Nephron progenitor cell (in vitro differentiated cells): Measurements from ENCODE around the gene TESPA1.

ENCODE experiments used
- DNase-seq: peaks from one replicate; pipeline ENCODE4 v3.0.0; 2021
- H3K27ac Mint-ChIP-seq: 2 replicates; pipeline ENCODE4 v1.8.0; 2021; ENCODE audit warnings: mild to moderate bottlenecking, moderate library complexity, mixed read lengths
- H3K27me3 Mint-ChIP-seq: 2 replicates; pipeline ENCODE4 v1.8.0; 2021; ENCODE audit warnings: mild to moderate bottlenecking, low read depth, mixed read lengths; ENCODE audit not compliant: poor library complexity
- H3K36me3 Mint-ChIP-seq: 2 replicates; pipeline ENCODE4 v1.8.0; 2021; ENCODE audit warnings: low read depth, mixed read lengths
- H3K4me1 Mint-ChIP-seq: 2 replicates; pipeline ENCODE4 v1.8.0; 2021; ENCODE audit warnings: mixed read lengths
- H3K4me3 Mint-ChIP-seq: 2 replicates; pipeline ENCODE4 v1.8.0; 2021; ENCODE audit warnings: mild to moderate bottlenecking, moderate library complexity, mixed read lengths
- H3K9me3 Mint-ChIP-seq: 2 replicates; pipeline ENCODE4 v1.8.0; 2021; ENCODE audit warnings: mild to moderate bottlenecking, moderate library complexity, mixed read lengths
- TF ChIP-seq, protein P1 (sequence below): fragments of 200-600 bp; sonication (generic); IDR thresholded peaks from 2 replicates; pipeline ENCODE4 v1.5.0; 2021; ENCODE audit warnings: antibody characterized with exemption

TESPA1 gene

DNA sequence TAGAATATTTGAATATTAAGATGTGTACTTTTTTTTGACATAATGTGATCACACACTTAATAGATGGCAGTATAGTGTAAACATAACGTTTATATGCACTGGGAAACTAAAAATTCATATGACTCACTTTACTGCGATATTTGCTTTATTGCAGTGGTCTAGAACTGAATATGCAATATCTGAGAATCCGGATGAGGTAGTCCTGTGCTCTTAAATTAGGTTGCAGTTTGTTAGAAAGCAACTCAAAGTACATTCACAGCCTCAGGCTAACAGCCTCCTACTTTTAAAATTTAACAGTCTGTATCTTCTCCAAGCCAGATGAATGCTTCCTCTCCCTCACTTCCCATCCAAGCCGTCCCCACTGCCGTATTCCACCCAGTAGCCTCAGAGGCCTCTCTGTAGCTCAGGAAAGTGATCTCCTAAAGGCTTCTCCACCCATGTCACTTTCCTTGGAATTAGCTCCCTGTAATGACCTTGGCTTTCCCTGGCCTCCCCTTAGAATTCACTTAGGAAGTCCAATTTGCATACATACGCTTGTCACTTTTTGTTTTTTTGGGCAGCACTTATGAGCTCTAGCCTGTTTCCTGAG lies 43.7 kb downstream of the TESPA1 start:
- H3K27ac Mint-ChIP-seq = no peak overlapping the region
- TF ChIP-seq, protein P1, sequence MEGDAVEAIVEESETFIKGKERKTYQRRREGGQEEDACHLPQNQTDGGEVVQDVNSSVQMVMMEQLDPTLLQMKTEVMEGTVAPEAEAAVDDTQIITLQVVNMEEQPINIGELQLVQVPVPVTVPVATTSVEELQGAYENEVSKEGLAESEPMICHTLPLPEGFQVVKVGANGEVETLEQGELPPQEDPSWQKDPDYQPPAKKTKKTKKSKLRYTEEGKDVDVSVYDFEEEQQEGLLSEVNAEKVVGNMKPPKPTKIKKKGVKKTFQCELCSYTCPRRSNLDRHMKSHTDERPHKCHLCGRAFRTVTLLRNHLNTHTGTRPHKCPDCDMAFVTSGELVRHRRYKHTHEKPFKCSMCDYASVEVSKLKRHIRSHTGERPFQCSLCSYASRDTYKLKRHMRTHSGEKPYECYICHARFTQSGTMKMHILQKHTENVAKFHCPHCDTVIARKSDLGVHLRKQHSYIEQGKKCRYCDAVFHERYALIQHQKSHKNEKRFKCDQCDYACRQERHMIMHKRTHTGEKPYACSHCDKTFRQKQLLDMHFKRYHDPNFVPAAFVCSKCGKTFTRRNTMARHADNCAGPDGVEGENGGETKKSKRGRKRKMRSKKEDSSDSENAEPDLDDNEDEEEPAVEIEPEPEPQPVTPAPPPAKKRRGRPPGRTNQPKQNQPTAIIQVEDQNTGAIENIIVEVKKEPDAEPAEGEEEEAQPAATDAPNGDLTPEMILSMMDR = no peak

DNA sequence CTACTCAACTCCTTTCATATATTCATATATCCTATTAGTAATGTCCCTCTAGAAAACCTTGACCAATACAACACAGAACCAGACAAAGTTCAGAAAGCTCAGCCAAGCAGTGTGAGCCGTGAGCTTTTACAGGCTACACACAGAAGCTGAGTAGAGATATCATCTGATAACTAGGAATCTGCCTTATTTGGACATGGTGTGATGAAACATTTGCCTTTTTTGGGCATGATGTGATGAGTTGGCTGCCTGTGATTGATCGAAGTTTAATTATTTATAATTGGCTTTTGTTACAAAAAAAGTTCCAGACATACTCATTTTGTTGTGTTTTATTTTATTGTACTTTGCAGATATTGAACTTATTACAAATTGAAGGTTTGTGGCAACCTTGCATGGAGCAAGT lies 46.6 kb downstream of the TESPA1 start:
- H3K27me3 Mint-ChIP-seq = no peaks in the 10 kb centered on the region
- H3K36me3 Mint-ChIP-seq = no peaks in the 10 kb centered on the region
- H3K4me3 Mint-ChIP-seq = no peak overlapping the region
- H3K4me1 Mint-ChIP-seq = peaks cover 11% of the 10 kb centered on the region
- no peaks in the 10 kb centered on the region for H3K9me3 Mint-ChIP-seq
- no peak overlapping the region for H3K27ac Mint-ChIP-seq
- DNase-seq = no peak
- TF ChIP-seq, protein P1 = no peak

More for the DNA sequence above, 43.7 kb downstream of the TESPA1 start:
- no peaks in the 10 kb centered on the region for H3K9me3 Mint-ChIP-seq
- H3K36me3 Mint-ChIP-seq = no peaks in the 10 kb centered on the region
- no peak overlapping the region for H3K4me3 Mint-ChIP-seq
- H3K27me3 Mint-ChIP-seq = no peaks in the 10 kb centered on the region
- H3K4me1 Mint-ChIP-seq = peaks cover 11% of the 10 kb centered on the region
- DNase-seq = no peak

DNA sequence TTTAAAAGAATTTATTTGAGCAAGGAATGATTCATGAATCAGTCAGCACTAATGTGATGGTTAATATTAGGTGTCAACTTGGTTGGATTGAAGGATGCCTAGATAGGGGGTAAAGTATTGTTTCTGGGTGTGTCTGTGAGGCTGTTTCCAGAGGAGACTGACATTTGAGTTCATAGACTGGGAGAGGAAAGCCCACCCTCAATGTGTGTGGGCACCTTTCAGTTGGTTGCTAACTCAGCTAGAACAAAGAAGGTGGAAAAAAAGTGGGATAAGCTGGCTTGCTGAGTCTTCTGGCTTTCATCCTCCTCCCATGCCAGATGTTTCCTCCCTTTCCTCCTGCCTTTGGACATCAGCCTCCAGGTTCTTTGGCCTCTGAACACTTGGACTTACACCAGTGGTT lies 47.2 kb downstream of the TESPA1 start:
- Mint-ChIP-seq H3K27ac (no peak overlapping the region), H3K4me3 (no peak overlapping the region), H3K36me3 (no peaks in the 10 kb centered on the region), H3K9me3 (peaks cover under 1% of the 10 kb centered on the region), H3K4me1 (peaks cover 11% of the 10 kb centered on the region), H3K27me3 (no peaks in the 10 kb centered on the region)
- no peak for DNase-seq
- TF ChIP-seq, protein P1 = no peak

DNA sequence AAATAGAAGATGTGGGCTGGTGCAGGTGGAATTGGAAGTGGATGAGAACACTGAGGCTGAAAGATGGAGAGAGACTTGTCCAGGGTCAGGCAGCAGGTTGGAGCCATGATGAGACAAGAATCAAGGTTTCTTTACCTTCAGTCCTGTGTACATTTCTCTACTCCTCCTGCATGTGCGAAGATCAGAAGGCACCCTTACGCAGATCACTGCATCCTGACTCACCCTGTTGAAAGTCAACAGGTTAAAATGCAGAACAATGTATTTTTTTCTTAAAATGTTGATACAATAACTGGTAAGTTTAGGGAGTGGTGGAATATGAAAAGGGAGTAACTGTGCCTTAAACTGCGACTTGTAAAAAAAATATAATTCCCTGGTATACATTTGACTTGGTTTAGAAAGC lies 47.8 kb downstream of the TESPA1 start:
- no peak for DNase-seq
- Mint-ChIP-seq H3K36me3 (no peaks in the 10 kb centered on the region), H3K9me3 (peaks cover 7% of the 10 kb centered on the region), H3K27ac (no peak overlapping the region), H3K4me3 (no peak overlapping the region), H3K27me3 (no peaks in the 10 kb centered on the region), H3K4me1 (peaks cover 9% of the 10 kb centered on the region)
- TF ChIP-seq, protein P1 = no peak

DNA sequence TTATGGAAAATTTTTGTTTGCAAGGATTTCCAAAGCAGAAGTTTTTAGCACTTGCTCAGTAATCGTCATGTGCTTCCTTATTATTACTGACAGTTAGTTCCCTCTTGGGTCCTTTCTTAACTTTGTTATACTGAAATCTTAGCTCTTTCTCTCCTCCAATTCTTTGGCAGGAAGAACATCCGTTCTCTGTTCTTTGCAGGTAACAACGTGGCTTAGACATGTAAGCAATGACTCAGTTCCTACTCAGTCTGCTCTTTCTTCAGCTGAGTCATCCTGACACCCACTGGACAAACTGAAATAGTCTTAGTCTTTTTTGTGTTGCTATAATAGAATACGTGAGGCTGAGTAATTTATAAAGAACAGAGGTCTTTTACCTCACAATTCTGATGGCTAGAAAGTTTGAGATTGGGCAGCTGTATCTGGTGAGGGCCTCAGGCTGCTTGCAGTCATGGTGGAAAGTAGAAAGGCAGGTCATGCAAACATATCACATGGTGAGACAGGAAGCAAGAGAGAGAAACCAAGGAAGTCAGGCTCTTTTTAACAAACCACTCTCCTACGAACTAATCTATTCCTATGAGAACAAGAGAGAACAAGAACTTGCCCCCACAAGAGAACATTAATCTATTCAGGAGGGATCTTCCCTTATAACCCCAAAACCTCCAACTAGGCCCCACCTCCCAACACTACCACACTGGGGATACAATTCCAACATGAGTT lies 49.2 kb downstream of the TESPA1 start:
- H3K4me3 Mint-ChIP-seq = no peak overlapping the region
- peaks cover 3% of the 10 kb centered on the region for H3K27me3 Mint-ChIP-seq
- no peak overlapping the region for H3K27ac Mint-ChIP-seq
- TF ChIP-seq, protein P1 = no peak
- H3K36me3 Mint-ChIP-seq = peaks cover 12% of the 10 kb centered on the region
- no peaks in the 10 kb centered on the region for H3K4me1 Mint-ChIP-seq
- DNase-seq = no peak
- peaks cover 20% of the 10 kb centered on the region for H3K9me3 Mint-ChIP-seq

DNA sequence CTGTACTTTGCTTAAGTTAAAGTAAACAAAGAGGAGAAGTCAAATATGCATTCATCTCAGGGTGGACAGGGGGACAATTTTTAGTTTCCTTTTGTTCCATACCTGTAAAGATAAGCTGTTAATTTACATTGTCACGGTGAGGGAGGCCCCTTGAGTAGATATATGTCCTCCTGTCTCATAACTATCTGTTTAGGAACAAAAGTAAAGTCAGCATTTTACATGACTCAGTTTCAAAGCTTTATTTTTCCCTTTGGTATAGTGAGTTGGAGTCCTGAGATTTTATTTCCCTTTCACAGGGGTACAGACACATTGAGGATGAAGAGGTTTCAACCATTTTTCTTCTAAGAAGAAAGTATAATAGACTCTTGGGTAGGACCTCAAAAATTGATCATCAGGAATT lies 50.1 kb downstream of the TESPA1 start:
- no peak overlapping the region for H3K27ac Mint-ChIP-seq
- no peak for DNase-seq
- H3K4me1 Mint-ChIP-seq = no peaks in the 10 kb centered on the region
- H3K4me3 Mint-ChIP-seq = no peak overlapping the region
- TF ChIP-seq, protein P1 = no peak
- peaks cover 3% of the 10 kb centered on the region for H3K27me3 Mint-ChIP-seq
- H3K9me3 Mint-ChIP-seq = peaks cover 30% of the 10 kb centered on the region
- peaks cover 21% of the 10 kb centered on the region for H3K36me3 Mint-ChIP-seq
